GM10266 (cell line): ENCODE results near the gene MARK3.

Experiments
- DNase-seq: peaks from one replicate; pipeline ENCODE4 v3.0.0; 2012; ENCODE audit errors: extremely low spot score
- CTCF ChIP-seq: IDR thresholded peaks from 2 replicates; pipeline ENCODE4 v1.5.1; 2012; ENCODE audit warnings: mild to moderate bottlenecking, low read depth; ENCODE audit not compliant: control insufficient read depth, insufficient read depth; ENCODE audit errors: missing control alignments

MARK3 gene

DNA sequence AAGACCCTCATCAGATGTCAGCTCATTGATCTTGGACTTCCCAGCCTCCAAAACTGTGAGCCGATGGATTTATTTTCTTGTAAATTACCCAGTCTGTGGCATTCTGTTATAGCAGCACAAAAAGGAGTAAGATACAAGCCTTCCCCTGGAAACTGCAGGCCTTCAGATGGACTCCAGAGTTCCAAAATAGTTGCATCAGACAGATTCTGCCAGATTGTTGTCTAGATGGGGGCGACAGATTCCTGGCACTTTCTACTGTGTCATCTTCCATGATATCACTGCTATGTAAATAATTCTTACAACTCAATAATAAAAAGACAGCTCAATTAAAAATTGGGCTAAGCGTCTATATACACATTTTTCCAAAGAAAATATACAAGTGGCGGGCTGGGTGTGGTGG, 17.2 kb upstream of the MARK3 start:
- TF ChIP-seq CTCF = no peak
- no peak for DNase-seq

GRCh38 chr14:103370087-103370486, 15.1 kb upstream of the MARK3 start:
- TF ChIP-seq CTCF = no peak
- DNase-seq = no peak

- no peak for TF ChIP-seq CTCF
- DNase-seq = no peak
These were observed 13.2 kb upstream of the MARK3 start for GRCh38 chr14:103372017-103372416.

DNA sequence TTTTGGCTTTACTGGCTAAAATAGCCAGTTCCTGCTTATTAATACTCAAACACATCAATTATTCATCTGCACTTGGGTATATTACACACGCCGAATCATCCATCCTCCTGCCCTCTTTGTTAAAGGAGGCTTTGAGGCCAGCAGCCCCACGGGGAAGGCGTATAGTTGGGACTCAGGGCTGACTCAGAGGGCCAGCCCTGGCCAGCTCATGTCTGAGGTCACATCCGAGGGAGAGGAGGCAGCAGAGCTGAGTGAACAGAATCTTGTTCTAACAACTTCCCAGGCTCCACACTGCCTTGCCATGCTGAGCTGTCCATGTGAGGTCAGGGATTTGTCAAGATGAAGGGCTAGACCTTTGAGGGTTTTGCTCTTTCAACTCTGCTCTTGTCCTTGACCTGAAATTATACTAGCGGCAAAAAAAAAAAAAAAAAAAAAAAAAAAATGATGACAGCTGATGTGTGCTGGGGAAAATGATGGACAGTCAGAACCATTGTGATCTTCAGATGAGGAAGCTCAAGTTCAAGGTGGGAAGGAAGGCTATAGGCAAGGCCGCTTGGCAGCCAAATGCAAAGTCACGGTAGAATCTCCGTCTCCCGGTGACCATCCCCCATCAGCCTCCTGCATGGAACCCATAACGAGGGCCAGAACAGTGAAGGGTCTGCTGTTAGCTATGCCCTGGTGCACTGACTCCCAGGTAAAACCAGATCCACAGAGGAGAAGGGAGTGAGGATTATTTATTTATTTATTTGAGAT, 12.5 kb upstream of the MARK3 start:
- TF ChIP-seq CTCF = no peak
- no peak for DNase-seq

- no peak for TF ChIP-seq CTCF
- no peak for DNase-seq
These were observed 11.1 kb upstream of the MARK3 start for GRCh38 chr14:103374121-103374520.

DNA sequence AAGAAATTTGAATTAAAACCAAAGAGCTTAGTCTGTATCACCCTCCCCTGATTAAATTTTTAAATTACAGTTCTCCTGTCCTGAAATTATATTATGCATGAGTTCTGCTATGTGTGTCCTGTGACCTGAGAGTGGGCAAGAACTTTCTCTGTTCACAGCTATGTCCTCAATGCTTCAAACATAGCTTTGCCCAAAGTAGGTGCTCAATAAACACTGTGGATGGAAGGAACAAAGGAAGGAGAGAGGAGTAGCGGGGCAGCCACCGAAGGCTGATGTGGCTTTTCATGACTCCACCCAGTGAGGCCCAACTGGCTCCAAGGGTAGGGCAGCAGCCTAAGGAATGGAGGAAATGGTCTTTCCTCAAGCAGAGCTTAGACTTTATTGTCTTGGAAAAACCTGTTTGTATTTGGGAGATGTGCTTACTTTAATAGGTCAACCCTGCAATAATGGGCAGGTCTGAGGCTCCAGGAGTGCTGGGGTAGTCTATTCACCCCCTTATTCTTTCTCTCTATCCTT, 7.6 kb upstream of the MARK3 start:
- DNase-seq = no peak
- no peak for TF ChIP-seq CTCF

DNA sequence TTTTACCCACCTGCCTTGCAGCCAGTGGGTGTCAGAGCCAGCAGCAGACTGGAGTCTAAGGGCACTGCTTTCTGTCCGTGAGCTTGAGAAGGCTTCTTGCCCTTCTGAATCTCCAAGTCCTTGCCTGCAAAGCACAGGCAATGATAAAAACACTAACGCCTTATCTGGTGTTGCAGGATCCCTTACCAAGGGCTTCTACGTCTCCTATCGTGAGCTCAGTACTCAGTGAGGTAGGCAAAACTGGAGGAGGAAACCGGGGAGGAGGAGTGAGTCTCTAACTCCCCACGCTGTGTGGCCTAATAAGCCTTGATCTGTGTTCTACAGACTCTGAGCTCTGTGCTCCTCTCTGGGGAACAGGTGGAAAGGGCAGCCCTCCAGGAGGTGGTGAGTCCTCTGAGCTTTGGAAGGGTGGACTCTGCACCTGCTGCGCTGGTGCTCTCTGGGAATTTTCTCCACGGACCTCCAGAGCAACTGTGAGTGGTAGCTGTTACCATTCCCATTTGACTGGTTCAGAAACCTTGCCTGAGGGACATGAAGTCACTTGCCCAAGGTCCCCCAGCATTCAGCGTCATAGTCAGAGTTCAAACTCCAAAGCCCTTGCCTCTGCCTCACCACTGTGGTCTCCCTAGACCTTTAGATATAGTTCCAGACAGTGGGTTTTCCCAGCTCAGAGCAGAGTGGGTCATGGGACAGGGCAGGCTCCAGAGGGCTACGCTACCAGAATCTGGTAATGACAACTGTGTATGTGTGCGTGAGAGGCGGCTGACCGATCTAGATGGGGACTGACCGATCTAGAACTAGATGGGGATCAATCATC, 7.0 kb upstream of the MARK3 start:
- no peak for DNase-seq
- no peak for TF ChIP-seq CTCF
